Spleen (tissue), 3 donors: ENCODE measurements around the gene WDR17.

Experiments used
- POLR2A ChIP-seq, 3 donors: fragments of 450-650 bp; IDR thresholded peaks; one replicate each; pipeline ENCODE4 v1.5.1; 2017; ENCODE audit warnings: antibody characterized with exemption in 3 of 3, mild to moderate bottlenecking in 1 of 3
- POLR2AphosphoS5 ChIP-seq, 3 donors: sonication (generic); formaldehyde crosslinking; IDR thresholded peaks; one replicate each; pipeline ENCODE4 v1.5.1; 2017; ENCODE audit warnings: antibody characterized with exemption in 3 of 3

DNA sequence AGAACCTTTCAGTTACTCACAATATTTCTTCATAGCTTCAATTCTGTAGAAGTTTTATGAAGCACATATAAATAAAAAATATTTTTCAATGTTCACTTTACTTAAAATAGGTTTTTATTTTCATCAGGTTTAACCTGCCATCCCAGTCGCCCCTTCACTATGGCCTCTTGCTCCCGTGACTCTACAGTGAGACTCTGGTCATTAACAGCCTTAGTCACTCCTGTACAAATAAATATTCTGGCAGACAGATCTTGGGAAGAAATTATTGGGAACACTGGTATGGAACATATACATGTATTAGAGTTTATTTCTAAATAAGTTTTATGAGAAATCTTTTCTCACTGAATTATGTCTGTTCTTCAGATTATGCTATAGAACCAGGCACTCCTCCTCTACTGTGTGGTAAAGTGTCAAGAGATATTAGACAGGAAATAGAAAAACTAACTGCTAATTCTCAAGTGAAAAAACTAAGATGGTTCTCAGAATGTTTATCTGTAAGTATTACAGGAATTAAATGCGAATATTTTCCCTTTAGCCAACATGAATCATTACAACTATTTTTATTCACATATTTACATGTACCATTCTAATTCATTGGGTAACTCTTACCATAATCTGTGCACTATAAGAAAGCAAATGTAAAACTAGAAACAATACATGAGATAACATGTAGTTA, 84.2 kb downstream of the WDR17 start:
- no peak for TF ChIP-seq POLR2A (IDR thresholded peaks at IDR 0.05)
- TF ChIP-seq POLR2AphosphoS5 (IDR thresholded peaks at IDR 0.05): no peak
